ENCODE data around the gene ZDHHC16.
A peak's percentile ranks its signal among the peaks of the same experiment; 100 is the strongest.

The ZDHHC16 gene

GRCh38 chr10:97482381-97482780, 36.4 kb downstream of the ZDHHC16 start:
- DNase-seq = no peak

- DNase-seq = no peak
Measured at GRCh38 chr10:97483506-97483905, 37.5 kb downstream of the ZDHHC16 start.

GRCh38 chr10:97483921-97484320, 37.9 kb downstream of the ZDHHC16 start:
- DNase-seq = no peak

GRCh38 chr10:97485647-97486281, 39.8 kb downstream of the ZDHHC16 start:
- no peak for DNase-seq

- DNase-seq = no peak
Measured at GRCh38 chr10:97490592-97490991, 44.6 kb downstream of the ZDHHC16 start.

GRCh38 chr10:97494151-97494550, 48.2 kb downstream of the ZDHHC16 start:
- DNase-seq = no peak

DNA sequence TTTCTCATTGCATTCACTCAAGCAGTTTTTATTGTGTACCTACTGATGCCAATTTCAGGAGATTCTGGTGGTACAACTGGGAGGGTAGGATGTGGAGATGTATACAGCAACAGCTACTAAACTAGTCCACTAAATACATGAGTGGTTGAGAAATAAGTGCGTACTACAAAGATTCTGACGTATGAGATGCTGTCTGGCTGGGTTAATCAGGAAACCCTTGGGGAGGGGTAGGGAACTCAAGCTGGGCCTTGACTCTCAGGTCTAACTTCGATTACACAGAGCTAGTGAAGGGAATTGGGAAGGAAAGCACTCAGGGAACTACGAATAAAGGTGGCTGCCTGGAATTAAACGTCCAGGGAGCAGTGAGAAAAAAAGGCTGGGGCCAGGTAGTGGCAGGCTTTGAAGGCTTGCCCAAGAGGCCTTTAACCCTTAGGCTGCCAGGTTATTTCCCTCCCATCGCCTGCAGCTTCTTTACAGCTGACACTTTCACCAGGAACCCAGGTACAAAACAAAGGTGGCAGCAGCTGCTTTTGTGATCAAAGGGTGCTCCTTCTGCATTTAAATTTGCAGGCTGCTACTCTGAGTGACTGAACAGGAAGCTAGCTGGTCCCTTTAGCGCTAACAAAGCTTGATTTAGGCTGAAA, 49.0 kb downstream of the ZDHHC16 start:
- no peak for DNase-seq

- DNase-seq = peak; percentile 84
Measured at GRCh38 chr10:97497572-97498075, 51.6 kb downstream of the ZDHHC16 start.

GRCh38 chr10:97498076-97498840, 52.3 kb downstream of the ZDHHC16 start, which contains the start of gene MMS19:
Gene MMS19 (minus strand): TSS chr10:97498422. CDS start chr10:97498384, 38 bp downstream.
- DNase-seq = peak; percentile 100

GRCh38 chr10:97498841-97499560, 53.0 kb downstream of the ZDHHC16 start, which contains the start of gene UBTD1:
Gene UBTD1 (plus strand): TSS chr10:97498924. CDS start chr10:97499204, 280 bp downstream.
- peak; percentile 19 for DNase-seq

- peak; percentile 5 for DNase-seq
Measured at GRCh38 chr10:97499561-97500296, 53.8 kb downstream of the ZDHHC16 start.

DNA sequence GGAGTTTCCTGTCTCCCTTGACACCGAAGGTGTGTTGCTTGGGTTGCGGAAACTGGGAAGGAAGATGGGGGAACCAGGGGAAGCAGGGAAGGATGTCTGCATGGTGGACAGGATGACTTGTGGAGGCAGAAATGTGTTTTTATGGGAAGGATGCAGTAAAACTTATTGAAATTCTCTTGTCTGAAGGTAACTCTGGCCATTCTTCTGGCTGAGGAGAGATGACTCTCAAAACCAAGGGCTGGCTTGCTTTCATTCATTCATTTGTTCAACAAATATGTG, 54.3 kb downstream of the ZDHHC16 start:
- no peak for DNase-seq

DNA sequence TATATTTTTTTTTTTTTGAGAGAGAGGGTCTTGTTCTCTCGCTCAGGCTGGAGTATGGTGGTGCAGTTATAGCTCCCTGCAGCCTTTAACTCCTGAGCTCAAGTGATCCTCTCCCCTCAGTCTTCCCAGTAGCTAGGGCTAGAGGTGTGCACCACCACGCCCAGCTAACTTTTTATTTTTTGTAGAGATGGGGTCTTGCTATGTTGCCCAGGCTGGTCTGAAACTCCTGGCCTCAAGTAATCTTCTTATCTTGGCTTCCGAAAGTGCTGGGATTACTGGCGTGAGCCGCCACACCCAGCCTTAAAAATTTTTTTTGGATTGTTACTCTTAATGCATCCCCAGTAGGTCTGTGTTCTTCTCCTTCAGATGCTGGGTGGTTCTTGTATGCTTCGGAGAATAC, 56.9 kb downstream of the ZDHHC16 start:
- no peak for DNase-seq

- no peak for DNase-seq
Measured at GRCh38 chr10:97503406-97503805, 57.4 kb downstream of the ZDHHC16 start.

DNA sequence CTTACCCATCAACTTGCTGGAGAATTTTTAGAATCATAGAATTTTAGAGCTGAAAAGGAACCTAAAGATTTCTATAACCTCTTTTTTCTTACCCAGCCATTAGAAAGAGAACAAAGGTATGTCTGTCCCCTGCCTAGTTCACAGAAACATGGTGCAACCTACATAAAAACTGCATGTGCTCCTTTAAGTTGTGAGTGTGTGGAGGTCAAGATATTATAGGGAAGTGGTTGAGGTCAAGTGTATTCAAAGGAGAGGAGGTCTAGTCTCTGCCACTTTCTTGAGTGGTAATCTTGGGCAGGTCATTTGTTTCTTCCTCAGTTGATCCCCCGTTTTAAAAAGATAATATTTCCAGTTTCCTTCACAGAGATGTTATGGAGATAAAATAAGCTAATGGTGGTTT, 59.2 kb downstream of the ZDHHC16 start:
- no peak for DNase-seq

DNA sequence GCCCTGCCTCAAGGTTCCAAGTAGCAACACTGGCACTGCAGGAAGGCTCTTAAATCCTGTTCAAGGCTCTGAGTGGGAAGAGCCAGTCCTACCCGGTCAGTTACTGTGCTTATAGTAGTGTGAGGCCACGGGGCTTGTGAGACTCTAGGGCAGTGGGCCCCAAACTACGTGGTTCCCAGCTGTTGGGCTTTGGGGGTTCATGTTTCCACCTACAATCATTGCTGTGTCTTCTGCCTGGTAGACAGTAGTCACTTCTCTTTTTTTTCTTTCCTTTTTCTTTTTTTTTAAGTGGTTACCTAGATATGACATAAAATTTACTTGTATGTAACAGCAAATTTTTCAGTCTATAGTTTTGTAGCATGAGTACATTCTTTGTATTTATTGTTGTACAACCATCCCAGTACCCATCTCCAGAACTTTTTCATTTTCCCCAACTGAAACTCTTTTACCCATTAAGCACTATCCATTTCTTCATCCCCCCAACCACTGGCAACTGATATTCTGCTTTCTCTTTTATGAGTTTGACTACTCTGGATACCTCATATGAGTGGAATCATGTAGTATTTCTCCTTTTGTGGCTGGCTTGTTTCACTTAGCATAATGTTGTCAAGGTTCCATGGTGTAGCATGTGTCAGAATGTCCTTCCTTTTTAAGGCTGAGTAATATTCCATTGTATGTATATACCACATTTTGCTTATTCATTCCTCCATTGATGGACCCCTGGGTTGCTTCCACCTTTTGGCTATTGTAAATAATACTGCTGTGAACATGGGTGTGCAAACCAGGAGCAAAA, 60.4 kb downstream of the ZDHHC16 start:
- no peak for DNase-seq

All from stimulated activated CD4-positive, alpha-beta T cell treated with anti-CD3 and anti-CD28 coated beads, Interleukin-4, amount 100 ng/mL, for 24 hours (primary cell).